NCI-H1436 treated with DMSO at 0.1 percent for 48 hours (cell line): ENCODE data around the gene NIN.
"Not testable (repeated sequence)": the region's sequence is repeated elsewhere in the genome, so short reads cannot be mapped to it uniquely, and the experiment has no call there.

Source experiments
- DNase-seq: peaks from one replicate; lab custom pipeline; 2025; lab: John Stamatoyannopoulos, UW

NIN gene

DNA sequence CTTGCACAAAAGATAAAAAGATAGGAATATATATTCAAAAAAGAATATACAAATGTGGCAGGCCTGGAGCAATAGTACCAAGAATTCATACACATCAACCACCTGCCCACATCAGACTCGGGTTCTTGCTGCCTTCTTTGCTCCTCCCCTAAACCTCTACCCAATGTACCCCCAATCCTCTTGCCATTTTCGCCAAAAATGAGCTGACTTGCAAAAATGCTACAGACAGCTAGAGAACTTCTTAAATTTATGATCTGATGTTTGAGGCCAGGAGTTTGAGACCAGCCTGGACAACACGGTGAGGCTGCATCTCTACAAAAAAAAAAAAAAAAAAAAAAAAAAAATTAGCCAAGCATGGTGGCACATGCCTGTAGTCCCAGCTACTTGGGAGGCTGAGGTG lies 119.9 kb downstream of the NIN start:
- no peak for DNase-seq

DNA sequence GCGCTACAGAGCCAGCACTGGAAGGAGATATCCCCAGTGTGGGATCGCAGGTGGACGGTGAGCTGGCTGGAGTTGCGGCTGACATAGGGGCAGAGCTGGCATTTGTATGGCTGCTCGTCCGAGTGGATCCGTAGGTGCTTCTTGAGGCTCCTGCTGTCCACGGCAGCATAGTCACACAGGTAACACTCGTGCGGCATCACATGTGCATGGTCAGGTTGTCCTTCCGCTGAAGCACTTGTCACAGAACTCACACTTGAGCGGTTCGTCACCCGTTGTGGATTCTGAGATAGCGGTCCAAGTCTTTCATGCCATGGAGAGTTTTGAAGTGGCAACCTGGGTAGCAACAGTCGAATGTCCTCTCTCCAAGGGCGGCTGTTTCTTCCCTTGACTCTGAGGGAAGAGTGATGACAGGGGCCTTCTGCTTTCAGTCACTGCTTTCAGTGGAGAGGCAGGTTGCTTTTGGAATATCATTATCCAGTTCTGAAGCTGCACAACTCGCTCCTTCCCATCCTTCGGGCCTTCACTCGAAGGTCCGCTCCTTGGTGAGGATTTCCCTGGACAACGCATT lies 125.9 kb downstream of the NIN start:
- DNase-seq: no peak

GRCh38 chr14:50704454-50705010 lies 126.4 kb downstream of the NIN start:
- DNase-seq: no peak

DNA sequence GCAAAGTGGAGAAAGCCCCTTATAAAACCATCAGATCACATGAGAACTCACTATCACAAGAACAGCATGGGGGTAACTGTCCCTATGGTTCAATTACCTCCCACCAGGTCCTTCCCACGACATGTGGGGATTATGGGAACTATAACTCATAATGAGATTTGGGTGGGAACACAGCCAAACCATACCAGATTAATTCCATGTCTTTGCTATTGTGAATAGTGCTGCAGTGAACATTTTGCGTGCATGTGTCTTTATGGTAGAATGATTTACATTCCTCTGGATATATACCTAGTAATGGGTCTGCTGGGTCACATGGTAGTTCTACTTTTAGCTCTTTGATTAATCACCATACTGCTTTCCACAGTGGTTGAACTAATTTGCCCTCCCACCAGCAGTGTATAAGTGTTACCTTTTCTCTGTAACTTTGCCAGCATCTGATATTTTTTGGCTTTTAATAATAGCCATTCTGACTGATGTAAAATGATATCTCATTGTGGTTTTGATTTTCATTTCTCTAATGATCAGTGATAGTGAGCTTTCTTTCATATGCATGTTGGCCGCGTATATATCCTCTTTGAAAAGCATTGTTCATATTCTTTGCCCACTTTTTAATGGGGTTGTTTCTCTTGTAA lies 133.2 kb downstream of the NIN start:
- DNase-seq: no peak

DNA sequence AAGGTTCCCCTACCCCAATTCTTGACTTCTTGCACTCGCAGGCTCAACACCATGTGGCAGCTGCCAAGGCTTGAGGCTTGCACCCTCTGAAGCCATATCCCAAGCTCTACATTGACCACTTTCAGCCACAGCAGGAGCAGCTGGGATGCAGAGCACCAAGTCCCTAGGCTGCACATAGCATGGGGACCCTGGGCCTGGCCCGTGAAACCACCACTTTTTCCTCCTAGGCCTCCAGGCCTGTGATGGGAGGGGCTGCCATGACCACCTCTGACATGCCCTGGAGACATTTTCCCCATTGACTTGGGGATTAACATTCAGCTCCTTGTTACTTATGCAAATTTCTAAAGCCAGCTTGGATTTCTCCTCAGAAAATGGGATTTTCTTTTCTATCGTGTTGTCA lies 136.7 kb downstream of the NIN start:
- not testable (repeated sequence) for DNase-seq

GRCh38 chr14:50688875-50689274 lies 142.1 kb downstream of the NIN start:
- DNase-seq: no peak

DNA sequence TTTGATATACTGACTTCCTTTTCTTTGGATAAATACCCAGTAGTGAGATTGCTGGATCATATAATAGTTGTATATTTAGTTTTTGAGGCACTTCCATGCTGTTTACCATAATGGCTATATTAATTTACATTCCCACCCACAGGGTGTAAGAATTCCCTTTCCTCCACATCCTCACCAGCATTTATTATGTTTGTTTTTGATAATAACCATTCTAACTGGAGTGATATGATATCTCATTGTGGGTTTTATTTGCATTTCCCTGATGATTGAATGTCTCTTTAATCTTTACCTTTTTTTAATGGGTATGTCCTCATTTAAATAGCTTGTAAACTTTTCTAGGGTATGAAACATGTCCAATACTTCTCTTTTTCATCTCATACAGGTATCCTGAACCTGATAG lies 151.3 kb downstream of the NIN start:
- DNase-seq: no peak

DNA sequence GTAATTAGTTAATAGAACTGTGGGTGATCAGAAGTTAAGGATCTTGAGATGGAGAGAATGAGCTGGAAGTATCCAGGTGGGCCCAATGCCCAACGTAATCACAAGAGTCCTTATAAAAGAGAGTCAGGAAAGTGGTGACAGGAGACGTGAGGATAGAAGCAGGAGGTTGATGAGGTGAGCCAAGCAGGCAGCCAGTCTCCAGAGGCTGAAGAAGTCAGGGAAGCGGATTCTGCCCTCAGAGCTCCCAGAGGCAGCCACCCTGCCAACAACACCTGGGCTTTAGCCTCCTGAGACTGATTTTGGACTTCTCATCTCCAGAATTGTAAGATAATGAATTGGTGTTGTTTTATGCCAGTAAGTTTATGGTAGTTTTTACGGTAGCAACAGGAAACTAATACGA lies 152.8 kb downstream of the NIN start:
- DNase-seq: no peak

DNA sequence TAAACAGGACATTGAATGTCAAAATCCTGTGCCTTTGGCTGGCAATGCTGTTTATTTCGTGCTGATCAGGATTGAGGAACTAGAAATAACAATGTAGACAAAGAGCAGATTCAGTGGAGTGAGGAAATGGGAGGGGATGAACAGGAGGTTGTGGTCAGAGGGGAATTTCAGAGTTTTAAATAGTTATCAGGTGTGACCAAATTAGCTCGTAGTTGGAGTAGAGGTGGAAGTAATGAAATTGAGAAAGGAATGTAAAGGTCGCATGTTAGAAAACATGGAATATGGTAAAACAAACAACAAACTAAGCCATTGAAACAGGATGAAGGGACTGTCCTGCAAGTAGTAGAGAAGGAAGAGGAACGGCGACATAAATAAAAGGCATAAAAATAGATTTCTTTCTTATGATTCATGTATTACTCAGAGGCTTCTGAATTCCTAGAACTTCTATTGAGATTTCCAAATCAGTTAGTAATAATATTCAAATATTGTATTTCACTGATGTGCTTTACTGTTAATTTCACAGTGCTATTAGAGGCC lies 153.4 kb downstream of the NIN start:
- no peak for DNase-seq

- no peak for DNase-seq
Observed at GRCh38 chr14:50676814-50677516, 154.0 kb downstream of the NIN start.

- DNase-seq: no peak
Observed at GRCh38 chr14:50675597-50675996, 155.4 kb downstream of the NIN start.

GRCh38 chr14:50670866-50671256 lies 160.1 kb downstream of the NIN start:
- no peak for DNase-seq

GRCh38 chr14:50670196-50670865 lies 160.6 kb downstream of the NIN start:
- no peak for DNase-seq
